Measurements from ENCODE around the gene GALNTL6.

GALNTL6 gene

GRCh38 chr4:171985129-171985528 is 171.9 kb downstream of the GALNTL6 start:
- no peak for DNase-seq (ENCODE audit: low read depth in 3 of 3, low spot score in 1 of 3)

- no peak for DNase-seq (ENCODE audit: low read depth in 3 of 3, low spot score in 1 of 3)
Observed at GRCh38 chr4:171993247-171993646, 180.0 kb downstream of the GALNTL6 start.

GRCh38 chr4:172007889-172008288 is 194.7 kb downstream of the GALNTL6 start:
- no peak for DNase-seq (ENCODE audit: low read depth in 3 of 3, low spot score in 1 of 3)

- no peak for DNase-seq (ENCODE audit: low read depth in 3 of 3, low spot score in 1 of 3)
Observed at GRCh38 chr4:172009446-172010230, 196.4 kb downstream of the GALNTL6 start.

- DNase-seq (ENCODE audit: low read depth in 3 of 3, low spot score in 1 of 3), result no peak
Observed at GRCh38 chr4:172011196-172011595, 198.0 kb downstream of the GALNTL6 start.

GRCh38 chr4:172018358-172018757 is 205.2 kb downstream of the GALNTL6 start:
- no peak for DNase-seq (ENCODE audit: low read depth in 3 of 3, low spot score in 1 of 3)

- DNase-seq (ENCODE audit: low read depth in 3 of 3, low spot score in 1 of 3), result no peak
Observed at GRCh38 chr4:172035562-172035961, 222.4 kb downstream of the GALNTL6 start.

GRCh38 chr4:172040766-172041165 is 227.6 kb downstream of the GALNTL6 start:
- DNase-seq (ENCODE audit: low read depth in 3 of 3, low spot score in 1 of 3), result no peak

GRCh38 chr4:172042714-172043114 is 229.5 kb downstream of the GALNTL6 start:
- DNase-seq (ENCODE audit: low read depth in 3 of 3, low spot score in 1 of 3), result no peak

- no peak for DNase-seq (ENCODE audit: low read depth in 3 of 3, low spot score in 1 of 3)
Observed at GRCh38 chr4:172045981-172046380, 232.8 kb downstream of the GALNTL6 start.

GRCh38 chr4:172048666-172049065 is 235.5 kb downstream of the GALNTL6 start:
- no peak for DNase-seq (ENCODE audit: low read depth in 3 of 3, low spot score in 1 of 3)

- no peak for DNase-seq (ENCODE audit: low read depth in 3 of 3, low spot score in 1 of 3)
Observed at GRCh38 chr4:172050911-172051310, 237.7 kb downstream of the GALNTL6 start.

GRCh38 chr4:172055046-172055445 is 241.8 kb downstream of the GALNTL6 start:
- no peak for DNase-seq (ENCODE audit: low read depth in 3 of 3, low spot score in 1 of 3)

GRCh38 chr4:172055498-172055897 is 242.3 kb downstream of the GALNTL6 start:
- no peak for DNase-seq (ENCODE audit: low read depth in 3 of 3, low spot score in 1 of 3)

GRCh38 chr4:172061204-172061603 is 248.0 kb downstream of the GALNTL6 start:
- DNase-seq (ENCODE audit: low read depth in 3 of 3, low spot score in 1 of 3), result no peak

GRCh38 chr4:172068506-172068905 is 255.3 kb downstream of the GALNTL6 start:
- no peak for DNase-seq (ENCODE audit: low read depth in 3 of 3, low spot score in 1 of 3)

GRCh38 chr4:172073590-172073989 is 260.4 kb downstream of the GALNTL6 start:
- no peak for DNase-seq (ENCODE audit: low read depth in 3 of 3, low spot score in 1 of 3)

GRCh38 chr4:172083272-172083671 is 270.1 kb downstream of the GALNTL6 start:
- DNase-seq (ENCODE audit: low read depth in 3 of 3, low spot score in 1 of 3), result no peak

GRCh38 chr4:172088556-172088955 is 275.4 kb downstream of the GALNTL6 start:
- no peak for DNase-seq (ENCODE audit: low read depth in 3 of 3, low spot score in 1 of 3)

GRCh38 chr4:172095161-172095560 is 282.0 kb downstream of the GALNTL6 start:
- no peak for DNase-seq (ENCODE audit: low read depth in 3 of 3, low spot score in 1 of 3)

- DNase-seq (ENCODE audit: low read depth in 3 of 3, low spot score in 1 of 3), result no peak
Observed at GRCh38 chr4:172096786-172097185, 283.6 kb downstream of the GALNTL6 start.

- DNase-seq (ENCODE audit: low read depth in 3 of 3, low spot score in 1 of 3), result no peak
Observed at GRCh38 chr4:172099376-172099775, 286.2 kb downstream of the GALNTL6 start.

- DNase-seq (ENCODE audit: low read depth in 3 of 3, low spot score in 1 of 3), result no peak
Observed at GRCh38 chr4:172103456-172103855, 290.3 kb downstream of the GALNTL6 start.

Measured in stimulated activated CD4-positive, alpha-beta T cell treated with anti-CD3 and anti-CD28 coated beads, TNF-alpha, amount 100 ng/mL, for 1 hour (primary cell).